ENCODE results near the gene TERT. TPM values are rescaled to one million over a fixed set of nuclear protein-coding genes. Genes with fewer than 3 reads are reported as not detected.

TERT gene
- total RNA-seq, 1 experiment from 2014 or later = 2.3 TPM

GRCh38 chr5:1235838-1236237 is 59.0 kb downstream of the TERT start:
- no peak for TF ChIP-seq CTCF (IDR thresholded peaks at IDR 0.05; ENCODE audit: unreplicated experiment)
- CTCF ChIA-PET = no interaction called here
- no TSS peak for BruUV-seq (replicated peaks)
- Mint-ChIP-seq H3K9me3 (ENCODE audit: low read depth, unreplicated experiment) (peaks cover 4% of the 10 kb centered on the region), H3K4me3 (ENCODE audit: low read depth, unreplicated experiment) (no peak overlapping the region), H3K4me1 (ENCODE audit: low read depth, unreplicated experiment) (no peaks in the 10 kb centered on the region), H3K27ac (ENCODE audit: unreplicated experiment) (no peak overlapping the region), H3K27me3 (ENCODE audit: unreplicated experiment) (peaks cover 44% of the 10 kb centered on the region), H3K36me3 (ENCODE audit: insufficient read depth, unreplicated experiment) (peaks cover 4% of the 10 kb centered on the region)
- intact Hi-C loops (cut with micrococcal nuclease; ENCODE audit: unreplicated experiment) = no loop called here
- DNase-seq = no peak

- CTCF ChIA-PET = no interaction called here
Measured at GRCh38 chr5:1235379-1235778, 59.5 kb downstream of the TERT start.

GRCh38 chr5:1232780-1233179 is 62.1 kb downstream of the TERT start:
- CTCF ChIA-PET = interaction anchor here (0.6 kb wide), 1 partner anchor 10 kb away, joined by 3 read pairs; no protein-coding TSS in a partner anchor
- H3K27ac Mint-ChIP-seq (ENCODE audit: unreplicated experiment) = no peak overlapping the region
- peaks cover 4% of the 10 kb centered on the region for H3K9me3 Mint-ChIP-seq (ENCODE audit: low read depth, unreplicated experiment)
- intact Hi-C loops (cut with micrococcal nuclease; ENCODE audit: unreplicated experiment) = no loop called here
- no peak overlapping the region for H3K4me3 Mint-ChIP-seq (ENCODE audit: low read depth, unreplicated experiment)
- no TSS peak for BruUV-seq (replicated peaks)
- no peak for DNase-seq
- H3K4me1 Mint-ChIP-seq (ENCODE audit: low read depth, unreplicated experiment) = no peaks in the 10 kb centered on the region
- peaks cover 58% of the 10 kb centered on the region for H3K27me3 Mint-ChIP-seq (ENCODE audit: unreplicated experiment)
- no peak for TF ChIP-seq CTCF (IDR thresholded peaks at IDR 0.05; ENCODE audit: unreplicated experiment)
- peaks cover 4% of the 10 kb centered on the region for H3K36me3 Mint-ChIP-seq (ENCODE audit: insufficient read depth, unreplicated experiment)

More at GRCh38 chr5:1235379-1235778, 59.5 kb downstream of the TERT start:
- TF ChIP-seq CTCF (IDR thresholded peaks at IDR 0.05; ENCODE audit: unreplicated experiment) = no peak
- Mint-ChIP-seq H3K4me1 (ENCODE audit: low read depth, unreplicated experiment) (no peaks in the 10 kb centered on the region), H3K4me3 (ENCODE audit: low read depth, unreplicated experiment) (no peak overlapping the region), H3K36me3 (ENCODE audit: insufficient read depth, unreplicated experiment) (peaks cover under 1% of the 10 kb centered on the region), H3K27ac (ENCODE audit: unreplicated experiment) (no peak overlapping the region), H3K27me3 (ENCODE audit: unreplicated experiment) (peaks cover 44% of the 10 kb centered on the region), H3K9me3 (ENCODE audit: low read depth, unreplicated experiment) (peaks cover 4% of the 10 kb centered on the region)
- DNase-seq = no peak
- intact Hi-C loops (cut with micrococcal nuclease; ENCODE audit: unreplicated experiment) = no loop called here
- no TSS peak for BruUV-seq (replicated peaks)

- no peak overlapping the region for H3K27ac Mint-ChIP-seq (ENCODE audit: unreplicated experiment)
- intact Hi-C loops (cut with micrococcal nuclease; ENCODE audit: unreplicated experiment) = no loop called here
- H3K4me1 Mint-ChIP-seq (ENCODE audit: low read depth, unreplicated experiment) = no peaks in the 10 kb centered on the region
- DNase-seq = no peak
- H3K4me3 Mint-ChIP-seq (ENCODE audit: low read depth, unreplicated experiment) = no peak overlapping the region
- TF ChIP-seq CTCF (IDR thresholded peaks at IDR 0.05; ENCODE audit: unreplicated experiment) = no peak
- H3K27me3 Mint-ChIP-seq (ENCODE audit: unreplicated experiment) = peaks cover 56% of the 10 kb centered on the region
- peaks cover 4% of the 10 kb centered on the region for H3K36me3 Mint-ChIP-seq (ENCODE audit: insufficient read depth, unreplicated experiment)
- BruUV-seq (replicated peaks) = no TSS peak
- H3K9me3 Mint-ChIP-seq (ENCODE audit: low read depth, unreplicated experiment) = peaks cover 4% of the 10 kb centered on the region
- CTCF ChIA-PET = interaction anchor here (0.5 kb wide), 1 partner anchor 386 kb away, joined by 8 read pairs; no protein-coding TSS in a partner anchor
Measured at GRCh38 chr5:1231354-1231905, 63.4 kb downstream of the TERT start.
